ENCODE measurements around the gene FOXA1.

DNA sequence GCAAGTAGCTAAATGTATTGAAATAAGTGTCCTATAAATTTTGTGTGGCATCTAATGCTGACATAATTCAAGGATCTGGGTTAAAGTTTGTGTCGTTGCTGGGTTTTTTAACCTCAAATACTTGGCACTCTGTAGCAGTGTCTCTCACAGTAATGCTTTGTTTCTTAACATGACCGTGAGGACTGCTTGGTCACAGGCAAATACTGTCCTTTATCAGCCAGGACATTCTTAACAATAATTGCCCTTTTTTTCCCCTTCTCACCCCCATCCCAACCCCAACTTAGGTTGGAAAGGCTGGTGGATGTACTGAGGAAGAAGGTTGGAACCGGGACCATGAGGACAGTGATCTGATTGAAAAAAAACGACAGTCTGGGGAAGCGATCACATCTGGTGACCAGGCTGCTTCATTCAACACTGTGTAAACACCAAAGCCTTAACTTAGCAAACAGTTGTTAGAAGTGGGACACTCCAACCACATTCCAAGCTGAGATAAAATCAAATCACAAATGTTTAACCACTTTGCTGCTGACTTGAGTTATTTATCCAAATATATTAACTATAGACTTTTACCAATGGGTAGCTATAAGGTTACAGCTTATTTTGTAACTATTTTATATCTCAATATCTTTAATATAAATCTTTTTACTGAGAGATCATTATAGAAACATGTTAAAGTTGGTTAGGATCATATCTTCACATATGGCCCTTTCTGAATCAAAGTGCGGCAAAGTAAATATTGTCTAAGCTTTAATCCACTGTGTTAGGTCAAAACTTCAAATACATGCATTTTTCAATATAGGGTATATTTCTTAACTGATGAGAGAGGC is 48.2 kb downstream of the FOXA1 start:
- TF ChIP-seq, protein P1, sequence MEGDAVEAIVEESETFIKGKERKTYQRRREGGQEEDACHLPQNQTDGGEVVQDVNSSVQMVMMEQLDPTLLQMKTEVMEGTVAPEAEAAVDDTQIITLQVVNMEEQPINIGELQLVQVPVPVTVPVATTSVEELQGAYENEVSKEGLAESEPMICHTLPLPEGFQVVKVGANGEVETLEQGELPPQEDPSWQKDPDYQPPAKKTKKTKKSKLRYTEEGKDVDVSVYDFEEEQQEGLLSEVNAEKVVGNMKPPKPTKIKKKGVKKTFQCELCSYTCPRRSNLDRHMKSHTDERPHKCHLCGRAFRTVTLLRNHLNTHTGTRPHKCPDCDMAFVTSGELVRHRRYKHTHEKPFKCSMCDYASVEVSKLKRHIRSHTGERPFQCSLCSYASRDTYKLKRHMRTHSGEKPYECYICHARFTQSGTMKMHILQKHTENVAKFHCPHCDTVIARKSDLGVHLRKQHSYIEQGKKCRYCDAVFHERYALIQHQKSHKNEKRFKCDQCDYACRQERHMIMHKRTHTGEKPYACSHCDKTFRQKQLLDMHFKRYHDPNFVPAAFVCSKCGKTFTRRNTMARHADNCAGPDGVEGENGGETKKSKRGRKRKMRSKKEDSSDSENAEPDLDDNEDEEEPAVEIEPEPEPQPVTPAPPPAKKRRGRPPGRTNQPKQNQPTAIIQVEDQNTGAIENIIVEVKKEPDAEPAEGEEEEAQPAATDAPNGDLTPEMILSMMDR (IDR thresholded peaks at IDR 0.05) = no peak
- TF ChIP-seq POLR2A (IDR thresholded peaks at IDR 0.05) = no peak
